BE2C (cell line): ENCODE data around the gene DGKH.

Experiments used
- DNase-seq: peaks from one replicate; pipeline ENCODE4 v3.0.0-alpha.2; 2020
- H3K27me3 ChIP-seq: fragments of 250-450 bp; sonication (Bioruptor Pico); 2 replicates; pipeline ENCODE4 v1.5.1; 2020; ENCODE audit warnings: mild to moderate bottlenecking
- H3K36me3 ChIP-seq: fragments of 250-450 bp; sonication (Bioruptor Pico); 2 replicates; pipeline ENCODE4 v1.5.1; 2020; ENCODE audit warnings: mild to moderate bottlenecking
- H3K4me1 ChIP-seq: fragments of 250-450 bp; sonication (Bioruptor Pico); 2 replicates; pipeline ENCODE4 v1.5.1; 2020
- H3K4me3 ChIP-seq: 2 replicates; pipeline ENCODE4 v1.5.1; 2011; ENCODE audit warnings: low read depth, low read length
- H3K9me3 ChIP-seq: fragments of 250-450 bp; sonication (Bioruptor Pico); 2 replicates; pipeline ENCODE4 v1.5.1; 2020
- CTCF ChIP-seq: IDR thresholded peaks from 2 replicates; pipeline ENCODE4 v1.5.1; 2012; ENCODE audit warnings: mild to moderate bottlenecking, low read depth, low read length

Gene DGKH

GRCh38 chr13:42177189-42177588, 128.7 kb downstream of the DGKH start:
- DNase-seq: no peak
- TF ChIP-seq CTCF: no peak
- H3K36me3 ChIP-seq: no peaks in the 10 kb centered on the region
- no peaks in the 10 kb centered on the region for H3K4me1 ChIP-seq
- H3K9me3 ChIP-seq: no peaks in the 10 kb centered on the region
- H3K4me3 ChIP-seq: no peak overlapping the region
- H3K27me3 ChIP-seq: no peaks in the 10 kb centered on the region

DNA sequence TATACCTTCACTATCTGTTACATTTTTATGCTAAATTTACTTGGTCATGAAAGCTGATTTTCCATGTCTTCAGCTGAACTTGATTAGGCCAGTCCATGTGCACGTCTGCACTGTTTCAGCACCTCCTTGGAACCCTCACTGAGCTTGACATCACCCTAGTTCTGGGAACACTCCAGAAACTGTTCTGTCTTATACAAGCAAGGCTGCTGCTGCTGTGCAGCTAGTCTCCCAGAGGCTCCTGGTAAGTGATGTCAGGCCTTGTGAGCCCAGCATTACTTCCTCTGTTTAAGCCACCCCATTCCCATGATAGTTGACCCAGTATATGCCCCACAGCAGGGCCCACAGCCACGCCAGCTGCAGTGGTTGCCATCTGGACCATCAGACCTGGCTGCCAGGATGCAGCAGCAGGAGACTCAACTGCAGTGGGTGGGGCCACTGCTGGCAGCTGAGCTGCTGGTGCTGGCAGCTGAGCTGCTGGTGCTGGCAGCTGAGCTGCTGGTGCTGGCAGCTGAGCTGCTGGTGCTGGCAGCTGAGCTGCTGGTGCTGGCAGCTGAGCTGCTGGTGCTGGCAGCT, 133.0 kb downstream of the DGKH start:
- DNase-seq: no peak
- Histone ChIP-seq H3K4me1 (no peaks in the 10 kb centered on the region; the same call in 1 of the 2 replicates), H3K27me3 (no peaks in the 10 kb centered on the region), H3K4me3 (no peak overlapping the region), H3K36me3 (no peaks in the 10 kb centered on the region), H3K9me3 (no peaks in the 10 kb centered on the region)
- no peak for TF ChIP-seq CTCF

GRCh38 chr13:42189061-42189460, 140.6 kb downstream of the DGKH start:
- DNase-seq: no peak
- Histone ChIP-seq H3K9me3 (no peaks in the 10 kb centered on the region), H3K27me3 (no peaks in the 10 kb centered on the region), H3K36me3 (no peaks in the 10 kb centered on the region), H3K4me1 (peaks cover 4% of the 10 kb centered on the region), H3K4me3 (no peak overlapping the region)
- no peak for TF ChIP-seq CTCF

GRCh38 chr13:42190529-42190928, 142.1 kb downstream of the DGKH start:
- H3K4me3 ChIP-seq: no peak overlapping the region
- H3K36me3 ChIP-seq: no peaks in the 10 kb centered on the region
- no peak for DNase-seq
- no peaks in the 10 kb centered on the region for H3K27me3 ChIP-seq
- no peak for TF ChIP-seq CTCF
- no peaks in the 10 kb centered on the region for H3K9me3 ChIP-seq
- peaks cover 4% of the 10 kb centered on the region for H3K4me1 ChIP-seq

GRCh38 chr13:42211704-42212464, 163.4 kb downstream of the DGKH start:
- Histone ChIP-seq H3K4me1 (peaks cover 3% of the 10 kb centered on the region; the same call in 1 of the 2 replicates), H3K36me3 (no peaks in the 10 kb centered on the region; the same call in 1 of the 2 replicates), H3K27me3 (no peaks in the 10 kb centered on the region), H3K9me3 (no peaks in the 10 kb centered on the region), H3K4me3 (no peak overlapping the region)
- DNase-seq: no peak
- TF ChIP-seq CTCF: no peak

DNA sequence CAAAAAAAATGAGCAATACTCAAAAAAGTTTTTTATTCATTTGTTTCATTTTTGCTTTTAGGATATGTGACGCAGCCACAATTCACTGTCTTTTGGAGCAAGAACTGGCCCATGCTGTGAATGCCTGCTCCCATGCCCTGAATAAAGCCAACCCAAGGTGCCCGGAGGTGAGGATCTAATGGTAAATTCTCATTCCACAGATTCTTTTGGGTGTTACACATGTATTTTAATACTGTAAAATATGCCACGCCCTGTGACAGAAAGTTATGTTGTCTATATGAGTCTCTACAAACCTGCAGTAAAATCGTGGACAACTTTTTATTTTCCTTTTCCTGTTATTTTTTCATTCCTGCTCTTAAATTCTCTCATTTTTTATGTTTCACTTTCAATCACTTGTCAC, 166.0 kb downstream of the DGKH start:
- TF ChIP-seq CTCF: no peak
- Histone ChIP-seq H3K4me1 (peaks cover 3% of the 10 kb centered on the region; the same call in 1 of the 2 replicates), H3K4me3 (no peak overlapping the region), H3K36me3 (no peaks in the 10 kb centered on the region; the same call in 1 of the 2 replicates), H3K27me3 (no peaks in the 10 kb centered on the region), H3K9me3 (no peaks in the 10 kb centered on the region)
- no peak for DNase-seq
